Esophagus squamous epithelium (tissue), 4 donors: Measurements from ENCODE around the gene RNF187.
A peak's percentile ranks its signal among the peaks of the same experiment; 100 is the strongest.

Experiments
- POLR2A ChIP-seq, 4 donors: fragments of 450-650 bp; IDR thresholded peaks; one replicate each; pipeline ENCODE4 v1.6.1; 2017; ENCODE audit warnings: antibody characterized with exemption in 4 of 4, mild to moderate bottlenecking in 4 of 4, moderate library complexity in 3 of 4
- TF ChIP-seq, protein P1 (sequence below), 6 experiments: fragments of 450-650 bp in 4 of 6; fragments of 200-600 bp in 2 of 6; sonication (generic) in 2 of 6; IDR thresholded peaks; one replicate each; pipeline ENCODE4 v1.5.1; 2016 to 2019; ENCODE audit warnings: antibody characterized with exemption in 6 of 6, mild to moderate bottlenecking in 4 of 6, moderate library complexity in 4 of 6

DNA sequence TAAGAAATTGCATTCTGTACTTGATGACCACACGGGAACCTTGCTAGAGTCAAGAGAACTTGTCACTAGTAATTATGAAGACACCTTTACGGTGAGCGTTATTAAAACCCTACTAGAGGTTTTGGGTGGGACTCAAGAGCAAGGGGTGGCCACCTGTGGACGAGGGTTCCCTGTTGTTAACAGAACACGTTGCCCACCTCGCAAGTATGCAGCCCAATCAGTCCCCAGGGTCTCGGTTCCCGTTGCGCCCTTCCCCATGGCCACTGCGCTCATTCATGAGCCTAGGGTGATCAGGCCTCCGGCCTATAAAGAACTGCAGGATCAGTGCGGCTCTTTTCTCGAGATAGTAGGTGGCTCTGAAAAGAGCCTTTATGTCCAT, 30.2 kb upstream of the RNF187 start:
- TF ChIP-seq POLR2A (IDR thresholded peaks at IDR 0.05), result no peak
- TF ChIP-seq, protein P1, sequence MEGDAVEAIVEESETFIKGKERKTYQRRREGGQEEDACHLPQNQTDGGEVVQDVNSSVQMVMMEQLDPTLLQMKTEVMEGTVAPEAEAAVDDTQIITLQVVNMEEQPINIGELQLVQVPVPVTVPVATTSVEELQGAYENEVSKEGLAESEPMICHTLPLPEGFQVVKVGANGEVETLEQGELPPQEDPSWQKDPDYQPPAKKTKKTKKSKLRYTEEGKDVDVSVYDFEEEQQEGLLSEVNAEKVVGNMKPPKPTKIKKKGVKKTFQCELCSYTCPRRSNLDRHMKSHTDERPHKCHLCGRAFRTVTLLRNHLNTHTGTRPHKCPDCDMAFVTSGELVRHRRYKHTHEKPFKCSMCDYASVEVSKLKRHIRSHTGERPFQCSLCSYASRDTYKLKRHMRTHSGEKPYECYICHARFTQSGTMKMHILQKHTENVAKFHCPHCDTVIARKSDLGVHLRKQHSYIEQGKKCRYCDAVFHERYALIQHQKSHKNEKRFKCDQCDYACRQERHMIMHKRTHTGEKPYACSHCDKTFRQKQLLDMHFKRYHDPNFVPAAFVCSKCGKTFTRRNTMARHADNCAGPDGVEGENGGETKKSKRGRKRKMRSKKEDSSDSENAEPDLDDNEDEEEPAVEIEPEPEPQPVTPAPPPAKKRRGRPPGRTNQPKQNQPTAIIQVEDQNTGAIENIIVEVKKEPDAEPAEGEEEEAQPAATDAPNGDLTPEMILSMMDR (IDR thresholded peaks at IDR 0.05), result peak in 1 of 6 experiments; percentile 4
